ENCODE results near the gene WDR91. TPM values are rescaled to one million over a fixed set of nuclear protein-coding genes. Genes with fewer than 3 reads are reported as not detected.

Gene WDR91
- total and polyA plus RNA-seq, 2 donors (not counting 3 experiments of a cell fraction or from before 2014, with no cell fraction given): 6.7 to 7.0 TPM

- H3K27ac ChIP-seq (ENCODE audit: insufficient read depth, low read depth, low read length): peak overlapping the region; percentile 68
- intact Hi-C loops (cut with micrococcal nuclease): loop anchor here (1.0 to 10.0 kb wide), 5 partner anchors 10 to 466 kb away; partner anchors contain the start of gene AGBL3
- CTCF ChIA-PET: interaction anchor here (1.0 to 2.8 kb wide), 11 partner anchors 9 to 471 kb away, joined by 3 to 22 read pairs (median 4); partner anchors contain the start of genes AGBL3, CYREN and TMEM140
Observed at GRCh38 chr7:135160858-135161653, 50.3 kb downstream of the WDR91 start.

More at GRCh38 chr7:135160858-135161653, 50.3 kb downstream of the WDR91 start:
- BruUV-seq (replicated peaks): TSS peak; percentile 15
- DNase-seq (ENCODE audit: low read depth, low spot score) (peak; percentile 84), FAIRE-seq (peak; percentile 85)
- H3K79me2 ChIP-seq (ENCODE audit: control insufficient read depth, insufficient read depth, low read length): no peaks in the 10 kb centered on the region
- no peaks in the 10 kb centered on the region for H3K9me1 ChIP-seq (replicated peaks; ENCODE audit: control insufficient read depth, extremely low read depth, insufficient read depth, low read length)
- peak overlapping the region; percentile 75 for H3K4me2 ChIP-seq (ENCODE audit: insufficient read depth, low read length)
- H3K36me3 ChIP-seq (ENCODE audit: control insufficient read depth in 2 of 2, extremely low read depth in 1 of 2, insufficient read depth in 2 of 2, low read length in 2 of 2): peaks cover 0 to 4% of the 10 kb centered on the region in 2 experiments
- H4K20me1 ChIP-seq (replicated peaks; ENCODE audit: control insufficient read depth, extremely low read depth, insufficient read depth, low read length): no peaks in the 10 kb centered on the region
- peaks cover 34% of the 10 kb centered on the region for H3K4me1 ChIP-seq (ENCODE audit: control insufficient read depth, extremely low read depth, insufficient read depth, low read length)
- H3K9me3 ChIP-seq (replicated peaks; ENCODE audit: control insufficient read depth, insufficient read depth, low read length): no peaks in the 10 kb centered on the region
- TF ChIP-seq MYC (IDR thresholded peaks at IDR 0.05; ENCODE audit: low read depth, low read length) (no peak), CTCF (IDR thresholded peaks at IDR 0.05; ENCODE audit: extremely low read depth in 1 of 2, insufficient read depth in 1 of 2, low read depth in 1 of 2, low read length in 2 of 2) (peak in 1 of 2 donors; percentile 17)
- no peak overlapping the region for H3K9ac ChIP-seq (replicated peaks; ENCODE audit: extremely low read depth, insufficient read depth, low read length)
- POLR2A ChIA-PET: interaction anchor here (0.7 to 1.9 kb wide), 5 partner anchors 8 to 17 kb away, joined by 3 to 7 read pairs (median 4); partner anchors contain the start of genes CYREN and TMEM140
- no peak overlapping the region for H2AFZ ChIP-seq (ENCODE audit: low read depth, low read length)
- no peaks in the 10 kb centered on the region for H3K27me3 ChIP-seq (ENCODE audit: control insufficient read depth in 2 of 2, insufficient read depth in 2 of 2, low read length in 2 of 2)
- dilution Hi-C loops (cut with MboI; ENCODE audit: extremely low pct_ligation_motif_present, low sequenced_read_pairs): no loop called here
- no peak overlapping the region for H3K4me3 ChIP-seq (replicated peaks in 1 of 3; ENCODE audit: insufficient read depth in 1 of 3, low read depth in 1 of 3, low read length in 3 of 3)

All from endothelial cell of umbilical vein (primary cell).